GM06990 (cell line): ENCODE measurements around the gene AKAP13.

Experiments
- DNase-seq: peaks from one replicate; pipeline ENCODE4 v3.0.0-alpha.2; 2011; ENCODE audit not compliant: insufficient read length; ENCODE audit errors: extremely low read depth
- H3K27me3 ChIP-seq: replicated peaks from 2 replicates; pipeline ENCODE4 v1.6.0; 2011; ENCODE audit warnings: low read length; ENCODE audit not compliant: control insufficient read depth, insufficient read depth
- H3K36me3 ChIP-seq: 2 replicates; pipeline ENCODE4 v1.5.1; 2011; ENCODE audit warnings: low read length; ENCODE audit not compliant: control insufficient read depth, insufficient read depth
- H3K4me3 ChIP-seq: replicated peaks from 2 replicates; pipeline ENCODE4 v1.5.1; 2011; ENCODE audit warnings: low read depth, mild to moderate bottlenecking, control low read depth, low read length
- TF ChIP-seq, protein P1 (sequence below): IDR thresholded peaks from 2 replicates; pipeline ENCODE4 v1.5.1; 2011; ENCODE audit warnings: low read length, control low read depth, mild to moderate bottlenecking, inconsistent platforms; ENCODE audit not compliant: insufficient read depth, poor library complexity, severe bottlenecking

The AKAP13 gene

DNA sequence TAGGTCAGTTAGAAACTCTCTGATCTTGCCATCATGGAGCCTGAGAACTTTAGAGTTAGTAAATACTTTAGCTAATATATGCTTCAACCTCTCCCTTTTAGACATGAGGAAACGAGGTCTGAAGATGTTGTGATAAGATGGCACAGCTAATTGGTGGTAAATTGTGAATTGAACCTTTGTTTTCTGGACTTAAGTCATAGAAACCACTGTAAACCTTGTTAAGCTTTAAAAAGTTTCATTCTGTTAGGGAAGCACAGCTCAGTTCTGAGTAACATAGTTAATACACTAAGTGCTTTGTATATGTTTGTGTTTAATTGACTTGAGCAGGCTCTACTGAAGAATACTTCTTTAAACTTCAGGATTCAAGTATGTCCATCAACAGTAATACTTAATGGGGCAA lies 108.6 kb downstream of the AKAP13 start:
- no peaks in the 10 kb centered on the region for H3K27me3 ChIP-seq
- H3K36me3 ChIP-seq: peaks cover 3% of the 10 kb centered on the region
- TF ChIP-seq, protein P1, sequence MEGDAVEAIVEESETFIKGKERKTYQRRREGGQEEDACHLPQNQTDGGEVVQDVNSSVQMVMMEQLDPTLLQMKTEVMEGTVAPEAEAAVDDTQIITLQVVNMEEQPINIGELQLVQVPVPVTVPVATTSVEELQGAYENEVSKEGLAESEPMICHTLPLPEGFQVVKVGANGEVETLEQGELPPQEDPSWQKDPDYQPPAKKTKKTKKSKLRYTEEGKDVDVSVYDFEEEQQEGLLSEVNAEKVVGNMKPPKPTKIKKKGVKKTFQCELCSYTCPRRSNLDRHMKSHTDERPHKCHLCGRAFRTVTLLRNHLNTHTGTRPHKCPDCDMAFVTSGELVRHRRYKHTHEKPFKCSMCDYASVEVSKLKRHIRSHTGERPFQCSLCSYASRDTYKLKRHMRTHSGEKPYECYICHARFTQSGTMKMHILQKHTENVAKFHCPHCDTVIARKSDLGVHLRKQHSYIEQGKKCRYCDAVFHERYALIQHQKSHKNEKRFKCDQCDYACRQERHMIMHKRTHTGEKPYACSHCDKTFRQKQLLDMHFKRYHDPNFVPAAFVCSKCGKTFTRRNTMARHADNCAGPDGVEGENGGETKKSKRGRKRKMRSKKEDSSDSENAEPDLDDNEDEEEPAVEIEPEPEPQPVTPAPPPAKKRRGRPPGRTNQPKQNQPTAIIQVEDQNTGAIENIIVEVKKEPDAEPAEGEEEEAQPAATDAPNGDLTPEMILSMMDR: no peak
- H3K4me3 ChIP-seq: no peak overlapping the region
- peak; percentile 25 for DNase-seq

DNA sequence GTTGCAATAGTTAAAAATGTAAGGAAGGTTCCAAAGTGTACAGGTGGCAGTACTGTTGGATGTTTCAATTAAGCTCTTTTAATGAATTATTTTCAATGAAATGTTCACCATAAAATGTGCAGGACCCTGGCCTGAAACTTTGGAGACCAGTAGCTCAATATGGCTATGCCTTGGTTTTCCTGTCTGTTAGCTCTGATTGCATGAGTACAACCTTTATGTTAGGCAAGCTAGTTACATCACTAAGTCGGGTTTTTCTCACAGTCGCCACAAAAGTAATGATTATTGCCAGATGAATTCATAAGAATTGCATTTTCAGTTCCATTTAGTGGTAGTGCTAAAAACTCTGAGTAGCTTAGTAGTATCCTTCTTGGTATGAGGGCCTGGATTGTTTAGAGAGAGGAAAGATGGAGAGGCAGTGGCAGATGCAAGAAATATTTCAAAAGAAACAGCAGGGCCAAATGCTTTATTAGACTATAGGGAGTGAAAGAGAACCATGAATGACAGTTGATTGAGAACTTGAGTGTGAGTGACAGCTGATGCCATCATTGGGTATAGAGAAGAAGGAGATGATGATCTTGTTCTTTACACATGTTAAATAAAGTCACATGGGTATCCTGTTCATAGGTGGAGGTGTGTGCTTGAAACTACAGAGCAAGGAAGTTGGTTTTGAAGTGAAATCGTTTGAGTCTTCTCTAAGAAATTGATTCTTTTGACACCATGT lies 109.5 kb downstream of the AKAP13 start:
- no peaks in the 10 kb centered on the region for H3K27me3 ChIP-seq
- TF ChIP-seq, protein P1: no peak
- H3K4me3 ChIP-seq: no peak overlapping the region
- peaks cover 3% of the 10 kb centered on the region for H3K36me3 ChIP-seq
- DNase-seq: peak; percentile 45

DNA sequence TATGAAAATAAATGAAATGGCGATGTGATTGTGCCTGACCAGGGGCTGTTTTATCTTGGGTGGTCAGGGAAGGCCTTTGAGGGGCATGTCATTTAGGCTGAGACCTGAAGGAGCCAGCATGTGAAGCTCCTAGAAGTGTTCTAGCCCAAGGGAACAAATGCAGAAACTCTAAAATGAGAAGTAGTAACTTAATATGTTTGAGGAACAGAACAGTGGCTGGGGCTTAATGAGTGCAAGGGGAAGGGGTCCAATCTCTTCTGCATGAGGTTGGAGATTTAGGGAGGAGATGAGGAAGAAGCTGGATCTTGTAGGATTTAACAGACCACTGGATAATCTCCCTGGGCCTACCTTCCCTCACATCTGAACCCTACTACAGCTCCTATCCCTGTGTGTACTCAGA lies 110.5 kb downstream of the AKAP13 start:
- Histone ChIP-seq H3K36me3 (peaks cover 3% of the 10 kb centered on the region), H3K27me3 (no peaks in the 10 kb centered on the region), H3K4me3 (no peak overlapping the region)
- TF ChIP-seq, protein P1: no peak
- DNase-seq: no peak

DNA sequence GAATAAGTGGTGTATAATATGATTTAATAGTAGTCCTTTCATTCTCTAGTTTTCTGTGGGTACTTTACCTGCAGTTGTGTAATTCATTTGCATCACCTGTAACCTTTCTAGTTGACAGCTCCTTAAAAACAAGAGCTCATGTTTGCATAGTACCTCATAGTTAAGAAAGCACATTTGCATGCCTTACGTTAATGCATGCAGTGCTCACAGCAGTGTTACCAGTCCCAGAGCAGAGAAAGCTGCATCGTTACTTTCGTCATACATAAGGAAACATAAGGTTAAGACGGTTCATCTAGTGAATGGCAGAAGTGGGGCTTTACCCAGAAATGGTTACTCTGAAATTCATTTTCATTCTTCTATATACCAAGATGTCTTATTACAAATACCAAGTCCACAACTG lies 111.3 kb downstream of the AKAP13 start:
- H3K36me3 ChIP-seq: peaks cover 3% of the 10 kb centered on the region
- H3K4me3 ChIP-seq: no peak overlapping the region
- H3K27me3 ChIP-seq: no peaks in the 10 kb centered on the region
- DNase-seq: no peak
- TF ChIP-seq, protein P1: no peak

DNA sequence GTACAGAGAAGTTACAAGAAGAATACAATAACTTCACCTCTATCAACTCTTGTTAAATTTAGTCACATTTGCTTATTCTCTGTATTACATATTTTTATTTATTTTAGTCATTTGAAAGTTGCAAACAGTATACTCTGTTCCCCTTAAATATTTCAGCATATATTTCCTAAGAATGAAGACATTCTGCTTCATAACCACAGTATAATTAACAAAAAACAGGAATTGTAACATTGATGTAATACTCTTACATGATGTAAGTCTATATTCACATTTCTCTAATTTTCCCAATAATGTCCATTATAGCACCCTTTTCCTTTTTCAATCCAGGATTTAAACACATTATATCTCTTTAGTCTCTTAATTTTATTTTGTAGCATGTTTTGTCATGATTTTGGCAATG lies 112.0 kb downstream of the AKAP13 start:
- TF ChIP-seq, protein P1: no peak
- DNase-seq: no peak

DNA sequence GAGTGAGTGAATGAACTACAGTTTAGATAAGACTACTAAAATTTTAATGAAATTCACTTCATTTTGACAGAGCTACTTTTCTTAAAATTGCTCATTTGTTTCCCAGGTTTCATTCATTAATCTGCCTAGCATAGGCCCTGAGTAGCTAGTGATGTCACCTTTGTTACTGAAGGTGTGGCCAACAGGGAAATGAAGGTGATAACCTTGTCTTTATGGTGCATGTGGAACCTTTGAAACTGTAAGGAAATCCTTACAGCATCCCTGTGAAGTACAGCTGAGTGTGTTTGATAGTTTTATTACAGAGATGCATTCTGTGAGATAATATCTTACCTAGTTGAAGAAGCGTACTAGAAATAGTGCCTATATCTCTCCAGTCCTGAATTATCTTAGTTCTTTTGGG lies 112.9 kb downstream of the AKAP13 start:
- no peaks in the 10 kb centered on the region for H3K36me3 ChIP-seq
- no peaks in the 10 kb centered on the region for H3K27me3 ChIP-seq
- H3K4me3 ChIP-seq: no peak overlapping the region
- TF ChIP-seq, protein P1: no peak
- no peak for DNase-seq

More for the DNA sequence above, 112.0 kb downstream of the AKAP13 start:
- Histone ChIP-seq H3K27me3 (no peaks in the 10 kb centered on the region), H3K4me3 (no peak overlapping the region), H3K36me3 (peaks cover 3% of the 10 kb centered on the region)
